Measurements from ENCODE around the gene SLC22A17. TPM values are rescaled to one million over a fixed set of nuclear protein-coding genes. Genes with fewer than 3 reads are reported as not detected.

The SLC22A17 gene
- total RNA-seq, 2 donors from 2014 or later, result 2.7 to 8.0 TPM

- intact Hi-C loops (cut with DNase I, micrococcal nuclease), result loop anchor here in 1 of 2 donors (10.0 kb wide), 1 partner anchor 142 kb away; the partner anchor contains the start of gene NGDN
- DNase-seq (no peak), ATAC-seq (no peak)
Observed at GRCh38 chr14:23322568-23323517, 29.8 kb downstream of the SLC22A17 start.

- DNase-seq (peak; percentile 49 to 61), ATAC-seq (peak; percentile 41)
- intact Hi-C loops (cut with DNase I, micrococcal nuclease), result loop anchor here in 1 of 2 donors (10.0 kb wide), 1 partner anchor 143 kb away; the partner anchor contains the start of gene NGDN
Observed at GRCh38 chr14:23321572-23322547, 30.8 kb downstream of the SLC22A17 start.

- DNase-seq, result peak; percentile 99
- peak; percentile 85 for ATAC-seq
- intact Hi-C loops (cut with DNase I, micrococcal nuclease), result loop anchor here in 1 of 2 donors (10.0 kb wide), 1 partner anchor 144 kb away; the partner anchor contains the start of gene NGDN
Observed at GRCh38 chr14:23320584-23321571, 31.8 kb downstream of the SLC22A17 start, which contains the start of gene PABPN1. Gene PABPN1 (plus strand): TSS chr14:23321457. CDS start chr14:23321470, 13 bp downstream.

GRCh38 chr14:23319746-23320583 is 32.7 kb downstream of the SLC22A17 start:
- ATAC-seq (no peak), DNase-seq (no peak)
- intact Hi-C loops (cut with DNase I, micrococcal nuclease), result loop anchor here in 1 of 2 donors (10.0 kb wide), 1 partner anchor 145 kb away; the partner anchor contains the start of gene NGDN

- DNase-seq, result no peak
- intact Hi-C loops (cut with DNase I, micrococcal nuclease), result no loop called here
- ATAC-seq, result no peak
Observed at GRCh38 chr14:23316300-23316699, 36.4 kb downstream of the SLC22A17 start.

GRCh38 chr14:23310546-23310945 is 42.1 kb downstream of the SLC22A17 start:
- no peak for ATAC-seq
- intact Hi-C loops (cut with DNase I, micrococcal nuclease), result no loop called here
- DNase-seq, result no peak

- no peak for ATAC-seq
- intact Hi-C loops (cut with DNase I, micrococcal nuclease), result no loop called here
- DNase-seq, result no peak
Observed at GRCh38 chr14:23308721-23309445, 43.8 kb downstream of the SLC22A17 start.

- DNase-seq (no peak), ATAC-seq (no peak)
- intact Hi-C loops (cut with DNase I, micrococcal nuclease), result no loop called here
Observed at GRCh38 chr14:23307687-23308644, 44.7 kb downstream of the SLC22A17 start.

- ATAC-seq (peak; percentile 3), DNase-seq (no peak)
- intact Hi-C loops (cut with DNase I, micrococcal nuclease), result no loop called here
Observed at GRCh38 chr14:23307146-23307530, 45.5 kb downstream of the SLC22A17 start.

GRCh38 chr14:23306412-23307145 is 46.1 kb downstream of the SLC22A17 start, which contains the start of gene BCL2L2:
Gene BCL2L2 (plus strand): TSS chr14:23306833. CDS start chr14:23307768, 935 bp downstream.
- DNase-seq, result peak; percentile 95

GRCh38 chr14:23302290-23303225 is 50.1 kb downstream of the SLC22A17 start, which contains the start of gene PPP1R3E:
Gene PPP1R3E (minus strand): TSS chr14:23302859. CDS start chr14:23302576, 283 bp downstream.
- DNase-seq, result peak; percentile 86 to 87
- intact Hi-C loops (cut with DNase I, micrococcal nuclease), result no loop called here
- ATAC-seq, result peak; percentile 44

More at GRCh38 chr14:23306412-23307145, 46.1 kb downstream of the SLC22A17 start, which contains the start of gene BCL2L2:
- peak; percentile 73 for ATAC-seq
- intact Hi-C loops (cut with DNase I, micrococcal nuclease), result no loop called here

- DNase-seq (no peak), ATAC-seq (peak; percentile 13)
- intact Hi-C loops (cut with DNase I, micrococcal nuclease), result no loop called here
Observed at GRCh38 chr14:23301969-23302289, 50.8 kb downstream of the SLC22A17 start.

- DNase-seq (peak; percentile 98), ATAC-seq (peak; percentile 74)
- intact Hi-C loops (cut with DNase I, micrococcal nuclease), result no loop called here
Observed at GRCh38 chr14:23301288-23301968, 51.3 kb downstream of the SLC22A17 start.

All from left colon (tissue), 2 donors.